Testis (tissue), 2 donors: ENCODE results near the gene COL5A1.

Experiments
- POLR2A ChIP-seq: fragments of 450-650 bp; IDR thresholded peaks from one replicate; pipeline ENCODE4 v1.6.1; 2017; ENCODE audit warnings: antibody characterized with exemption, mild to moderate bottlenecking, moderate library complexity
- TF ChIP-seq, protein P1 (sequence below), 3 experiments: fragments of 450-650 bp in 2 of 3; fragments of 200-600 bp in 1 of 3; sonication (generic) in 1 of 3; IDR thresholded peaks; one replicate each; pipeline ENCODE4 v1.5.1; 2016 to 2019; ENCODE audit warnings: antibody characterized with exemption in 3 of 3, mild to moderate bottlenecking in 2 of 3, moderate library complexity in 1 of 3

DNA sequence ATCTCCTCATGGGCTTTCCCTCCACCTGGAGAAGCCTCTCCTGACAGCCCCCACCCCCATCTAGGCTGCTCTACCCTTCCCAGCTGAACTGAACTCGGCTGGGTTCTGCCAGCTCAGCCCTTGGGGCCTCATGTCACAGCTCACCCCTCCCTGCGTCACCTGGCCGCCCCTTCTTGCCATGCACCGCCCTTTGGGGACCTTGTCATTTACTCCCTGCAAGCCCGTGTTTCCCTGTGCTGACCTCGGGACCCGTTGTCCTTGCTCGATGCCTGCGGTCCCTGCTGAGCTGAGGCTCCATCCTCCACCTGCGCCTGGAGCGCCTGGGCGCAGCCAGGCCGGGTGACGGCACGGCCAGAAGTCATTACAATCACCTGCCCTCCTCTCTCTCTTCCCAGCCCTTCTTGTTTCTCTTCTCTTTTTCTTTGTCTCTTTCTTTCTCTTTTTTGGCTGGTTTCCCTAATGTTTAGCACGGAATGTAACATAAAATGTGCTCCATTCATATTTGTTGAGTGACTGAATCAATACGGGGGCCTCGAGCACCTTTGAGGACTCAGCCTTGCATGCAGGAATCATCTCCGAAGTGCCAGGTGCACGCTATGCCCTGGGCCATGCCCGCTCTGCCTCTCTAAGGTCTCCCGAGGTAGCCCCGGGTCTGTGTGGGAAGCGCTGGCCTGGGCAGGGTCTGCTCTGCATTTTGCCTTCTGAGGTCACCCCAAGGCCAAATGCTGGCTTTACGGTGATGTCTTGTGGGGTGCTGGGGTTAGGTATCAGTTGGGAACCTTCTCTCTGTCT, 48.1 kb upstream of the COL5A1 start:
- TF ChIP-seq, protein P1, sequence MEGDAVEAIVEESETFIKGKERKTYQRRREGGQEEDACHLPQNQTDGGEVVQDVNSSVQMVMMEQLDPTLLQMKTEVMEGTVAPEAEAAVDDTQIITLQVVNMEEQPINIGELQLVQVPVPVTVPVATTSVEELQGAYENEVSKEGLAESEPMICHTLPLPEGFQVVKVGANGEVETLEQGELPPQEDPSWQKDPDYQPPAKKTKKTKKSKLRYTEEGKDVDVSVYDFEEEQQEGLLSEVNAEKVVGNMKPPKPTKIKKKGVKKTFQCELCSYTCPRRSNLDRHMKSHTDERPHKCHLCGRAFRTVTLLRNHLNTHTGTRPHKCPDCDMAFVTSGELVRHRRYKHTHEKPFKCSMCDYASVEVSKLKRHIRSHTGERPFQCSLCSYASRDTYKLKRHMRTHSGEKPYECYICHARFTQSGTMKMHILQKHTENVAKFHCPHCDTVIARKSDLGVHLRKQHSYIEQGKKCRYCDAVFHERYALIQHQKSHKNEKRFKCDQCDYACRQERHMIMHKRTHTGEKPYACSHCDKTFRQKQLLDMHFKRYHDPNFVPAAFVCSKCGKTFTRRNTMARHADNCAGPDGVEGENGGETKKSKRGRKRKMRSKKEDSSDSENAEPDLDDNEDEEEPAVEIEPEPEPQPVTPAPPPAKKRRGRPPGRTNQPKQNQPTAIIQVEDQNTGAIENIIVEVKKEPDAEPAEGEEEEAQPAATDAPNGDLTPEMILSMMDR (IDR thresholded peaks at IDR 0.05), result no peak
- no peak for TF ChIP-seq POLR2A
